ENCODE results near the gene TRUB2.
"Not testable (repeated sequence)": the region's sequence is repeated elsewhere in the genome, so short reads cannot be mapped to it uniquely, and the experiment has no call there.

Gene TRUB2

GRCh38 chr9:128286440-128286839 is 35.8 kb downstream of the TRUB2 start:
- TF ChIP-seq CTCF (IDR thresholded peaks at IDR 0.05): no peak
- Histone ChIP-seq H3K27me3 (no peaks in the 10 kb centered on the region), H3K4me1 (ENCODE audit: control insufficient read depth in 1 of 2, insufficient read depth in 1 of 2, low read depth in 1 of 2, low read length in 1 of 2) (no peaks in the 10 kb centered on the region), H3K36me3 (peaks cover 33% of the 10 kb centered on the region), H3K9me3 (no peaks in the 10 kb centered on the region), H3K27ac (no peak overlapping the region), H3K4me3 (ENCODE audit: low read depth in 1 of 2, low read length in 1 of 2) (no peak overlapping the region)

- no peak overlapping the region for H3K4me3 ChIP-seq (ENCODE audit: low read depth in 1 of 2, low read length in 1 of 2)
- TF ChIP-seq CTCF (IDR thresholded peaks at IDR 0.05): no peak
- peaks cover 33% of the 10 kb centered on the region for H3K36me3 ChIP-seq
- no peak overlapping the region for H3K27ac ChIP-seq
- H3K27me3 ChIP-seq: no peaks in the 10 kb centered on the region
- no peaks in the 10 kb centered on the region for H3K9me3 ChIP-seq
- no peaks in the 10 kb centered on the region for H3K4me1 ChIP-seq (ENCODE audit: control insufficient read depth in 1 of 2, insufficient read depth in 1 of 2, low read depth in 1 of 2, low read length in 1 of 2)
Measured at GRCh38 chr9:128285033-128285784, 37.0 kb downstream of the TRUB2 start.

- no peak for TF ChIP-seq CTCF (IDR thresholded peaks at IDR 0.05)
- H3K36me3 ChIP-seq: peaks cover 17% of the 10 kb centered on the region
- no peak overlapping the region for H3K27ac ChIP-seq
- no peaks in the 10 kb centered on the region for H3K4me1 ChIP-seq (ENCODE audit: control insufficient read depth in 1 of 2, insufficient read depth in 1 of 2, low read depth in 1 of 2, low read length in 1 of 2)
- H3K9me3 ChIP-seq: no peaks in the 10 kb centered on the region
- no peaks in the 10 kb centered on the region for H3K27me3 ChIP-seq
- no peak overlapping the region for H3K4me3 ChIP-seq (ENCODE audit: low read depth in 1 of 2, low read length in 1 of 2)
Measured at GRCh38 chr9:128282500-128282899, 39.7 kb downstream of the TRUB2 start.

GRCh38 chr9:128280084-128280622 is 42.1 kb downstream of the TRUB2 start:
- H3K4me3 ChIP-seq (ENCODE audit: low read depth in 1 of 2, low read length in 1 of 2): no peak overlapping the region
- H3K9me3 ChIP-seq: no peaks in the 10 kb centered on the region
- H3K4me1 ChIP-seq (ENCODE audit: control insufficient read depth in 1 of 2, insufficient read depth in 1 of 2, low read depth in 1 of 2, low read length in 1 of 2): peaks cover 11 to 14% of the 10 kb centered on the region in 2 experiments
- no peaks in the 10 kb centered on the region for H3K27me3 ChIP-seq
- H3K36me3 ChIP-seq: no peaks in the 10 kb centered on the region
- no peak for TF ChIP-seq CTCF (IDR thresholded peaks at IDR 0.05)
- H3K27ac ChIP-seq: no peak overlapping the region

GRCh38 chr9:128279088-128280073 is 42.9 kb downstream of the TRUB2 start:
- not testable (repeated sequence) for H3K4me3 ChIP-seq (ENCODE audit: low read depth in 1 of 2, low read length in 1 of 2); H3K36me3 ChIP-seq; H3K9me3 ChIP-seq; H3K27me3 ChIP-seq; H3K27ac ChIP-seq
- peaks cover 19 to 21% of the 10 kb centered on the region in 2 experiments for H3K4me1 ChIP-seq (ENCODE audit: control insufficient read depth in 1 of 2, insufficient read depth in 1 of 2, low read depth in 1 of 2, low read length in 1 of 2)
